Measurements from ENCODE around the gene CFAP157. TPM values are rescaled to one million over a fixed set of nuclear protein-coding genes. Genes with fewer than 3 reads are reported as not detected.

The CFAP157 gene
- total RNA-seq, 1 donor from 2014 or later, result 0.18 TPM

Other genes with a start within 250 kb of the CFAP157 start
- gene STXBP1, start 94.7 kb upstream of the CFAP157 start, total RNA-seq, result 44.5 and 48.9 TPM in 2 replicates
- 20.1 and 21.5 TPM in 2 replicates for gene PTRH1, start 8.7 kb downstream of the CFAP157 start, total RNA-seq
- gene TTC16, start 9.1 kb downstream of the CFAP157 start, total RNA-seq, result 0.18 TPM in 1 of 2 replicates, not detected in the other
- gene TOR2A, start 28.3 kb downstream of the CFAP157 start, total RNA-seq, result 20.2 and 20.6 TPM in 2 replicates
- gene SH2D3C, start 71.7 kb downstream of the CFAP157 start, total RNA-seq, result 23.6 and 25.1 TPM in 2 replicates
- 98.1 and 99.8 TPM in 2 replicates for gene CDK9, start 79.0 kb downstream of the CFAP157 start, total RNA-seq
- gene FPGS, start 95.9 kb downstream of the CFAP157 start, total RNA-seq, result 116 and 137 TPM in 2 replicates
- gene ENG, start 147.7 kb downstream of the CFAP157 start, total RNA-seq, result 27.5 and 28.1 TPM in 2 replicates
- 19.6 and 21.0 TPM in 2 replicates for gene AK1, start 170.7 kb downstream of the CFAP157 start, total RNA-seq
- 60.3 and 60.7 TPM in 2 replicates for gene ST6GALNAC6, start 192.6 kb downstream of the CFAP157 start, total RNA-seq
- 25.6 and 28.7 TPM in 2 replicates for gene ST6GALNAC4, start 210.1 kb downstream of the CFAP157 start, total RNA-seq
- gene PIP5KL1, start 223.8 kb downstream of the CFAP157 start, total RNA-seq, result 1.4 and 3.4 TPM in 2 replicates
- 55.7 and 57.4 TPM in 2 replicates for gene DPM2, start 230.9 kb downstream of the CFAP157 start, total RNA-seq

All from activated T-helper 2 cell treated with anti-CD3 and anti-CD28 coated beads, Interferon-gamma antibody, Interleukin-2, Interleukin-4, amounts not matched to agents 10 μg/mL and 5 μg/mL and 100 μg/mL, durations not matched to agents 14 hours and 24 hours and 36 hours (primary cell).